Activated CD4-positive, alpha-beta memory T cell treated with anti-CD3 and anti-CD28 coated beads, Interleukin-2, amount 10 ng/mL, durations not matched to agents 7 days and 5 days (primary cell): ENCODE measurements around the gene DENND5B. TPM values are rescaled to one million over a fixed set of nuclear protein-coding genes. Genes with fewer than 3 reads are reported as not detected.
"Not testable (repeated sequence)": the region's sequence is repeated elsewhere in the genome, so short reads cannot be mapped to it uniquely, and the experiment has no call there.

Experiments used
- CTCF ChIA-PET: fragments of 350-600 bp; sonication (Branson Sonifier 250); formaldehyde crosslinking; loops from one replicate; lab custom pipeline; 2021; ENCODE audit warnings: antibody characterized with exemption, inconsistent platforms; lab: Charles Lee
- POLR2A ChIA-PET: fragments of 350-600 bp; sonication (Branson Sonifier 250); formaldehyde crosslinking; loops from one replicate; lab custom pipeline; 2021; ENCODE audit warnings: antibody characterized with exemption; lab: Charles Lee
- DNase-seq: peaks from one replicate; pipeline ENCODE4 v3.0.0-alpha.2; 2020
- H3K27ac Mint-ChIP-seq: one replicate; pipeline ENCODE4 v1.8.0; 2021; ENCODE audit warnings: mild to moderate bottlenecking, mixed read lengths
- H3K27me3 Mint-ChIP-seq: one replicate; pipeline ENCODE4 v1.8.0; 2021; ENCODE audit warnings: mixed read lengths
- H3K36me3 Mint-ChIP-seq: one replicate; pipeline ENCODE4 v1.8.0; 2021; ENCODE audit warnings: low read depth, mixed read lengths
- H3K4me1 Mint-ChIP-seq: one replicate; pipeline ENCODE4 v1.8.0; 2021; ENCODE audit warnings: mixed read lengths
- H3K4me3 Mint-ChIP-seq: one replicate; pipeline ENCODE4 v1.8.0; 2021; ENCODE audit warnings: mild to moderate bottlenecking, mixed read lengths
- H3K9me3 Mint-ChIP-seq: one replicate; pipeline ENCODE4 v1.8.0; 2021; ENCODE audit warnings: mixed read lengths
- total RNA-seq, 2 experiments: library from RNA; stranded (reverse); gene quantifications; one replicate each; pipeline ENCODE4 v1.2.3, GENCODE V29; 2021

The DENND5B gene
- total RNA-seq, 2 experiments from 2014 or later = 0.35 to 0.81 TPM

- Mint-ChIP-seq H3K36me3 (no peaks in the 10 kb centered on the region), H3K4me3 (no peak overlapping the region), H3K4me1 (no peaks in the 10 kb centered on the region), H3K27me3 (peaks cover 10% of the 10 kb centered on the region), H3K9me3 (no peaks in the 10 kb centered on the region), H3K27ac (no peak overlapping the region)
- no peak for DNase-seq
- CTCF ChIA-PET = no interaction called here
- POLR2A ChIA-PET = no interaction called here
Measured at GRCh38 chr12:31566547-31566946, 24.4 kb downstream of the DENND5B start.

- ChIA-PET POLR2A (interaction anchor here (0.6 kb wide), 1 partner anchor 740 kb away, joined by 3 read pairs; no protein-coding TSS in a partner anchor), CTCF (no interaction called here)
- Mint-ChIP-seq H3K27ac (no peak overlapping the region), H3K9me3 (no peaks in the 10 kb centered on the region), H3K4me3 (no peak overlapping the region), H3K4me1 (no peaks in the 10 kb centered on the region), H3K27me3 (peaks cover 25% of the 10 kb centered on the region), H3K36me3 (no peaks in the 10 kb centered on the region)
- DNase-seq = no peak
Measured at GRCh38 chr12:31562594-31563328, 28.2 kb downstream of the DENND5B start.

- Mint-ChIP-seq H3K27me3 (peaks cover 26% of the 10 kb centered on the region), H3K9me3 (no peaks in the 10 kb centered on the region), H3K27ac (no peak overlapping the region), H3K4me3 (no peak overlapping the region), H3K4me1 (no peaks in the 10 kb centered on the region), H3K36me3 (no peaks in the 10 kb centered on the region)
- CTCF ChIA-PET = no interaction called here
- DNase-seq = no peak
- POLR2A ChIA-PET = no interaction called here
Measured at GRCh38 chr12:31560516-31560915, 30.4 kb downstream of the DENND5B start.

GRCh38 chr12:31558521-31558920 is 32.4 kb downstream of the DENND5B start:
- H3K4me3 Mint-ChIP-seq = no peak overlapping the region
- peaks cover 28% of the 10 kb centered on the region for H3K27me3 Mint-ChIP-seq
- ChIA-PET CTCF (no interaction called here), POLR2A (no interaction called here)
- H3K27ac Mint-ChIP-seq = no peak overlapping the region
- no peaks in the 10 kb centered on the region for H3K36me3 Mint-ChIP-seq
- DNase-seq = no peak
- no peaks in the 10 kb centered on the region for H3K9me3 Mint-ChIP-seq
- H3K4me1 Mint-ChIP-seq = no peaks in the 10 kb centered on the region

GRCh38 chr12:31557707-31558106 is 33.2 kb downstream of the DENND5B start:
- H3K4me1 Mint-ChIP-seq = no peaks in the 10 kb centered on the region
- CTCF ChIA-PET = no interaction called here
- no peaks in the 10 kb centered on the region for H3K36me3 Mint-ChIP-seq
- no peaks in the 10 kb centered on the region for H3K9me3 Mint-ChIP-seq
- POLR2A ChIA-PET = no interaction called here
- DNase-seq = no peak
- peaks cover 29% of the 10 kb centered on the region for H3K27me3 Mint-ChIP-seq
- no peak overlapping the region for H3K27ac Mint-ChIP-seq
- H3K4me3 Mint-ChIP-seq = no peak overlapping the region

- H3K4me1 Mint-ChIP-seq, H3K4me3 Mint-ChIP-seq, CTCF ChIA-PET, POLR2A ChIA-PET, H3K9me3 Mint-ChIP-seq, H3K27ac Mint-ChIP-seq, H3K36me3 Mint-ChIP-seq, DNase-seq: not testable (repeated sequence)
- peaks cover 23% of the 10 kb centered on the region for H3K27me3 Mint-ChIP-seq
Measured at GRCh38 chr12:31555466-31555865, 35.5 kb downstream of the DENND5B start.

GRCh38 chr12:31550590-31550989 is 40.3 kb downstream of the DENND5B start:
- H3K9me3 Mint-ChIP-seq, CTCF ChIA-PET, H3K27ac Mint-ChIP-seq, H3K4me1 Mint-ChIP-seq, DNase-seq, H3K27me3 Mint-ChIP-seq, H3K36me3 Mint-ChIP-seq, H3K4me3 Mint-ChIP-seq, POLR2A ChIA-PET: not testable (repeated sequence)

GRCh38 chr12:31536672-31537071 is 54.3 kb downstream of the DENND5B start:
- Mint-ChIP-seq H3K4me3 (no peak overlapping the region), H3K36me3 (no peaks in the 10 kb centered on the region), H3K9me3 (no peaks in the 10 kb centered on the region), H3K4me1 (no peaks in the 10 kb centered on the region), H3K27me3 (peaks cover 33% of the 10 kb centered on the region), H3K27ac (no peak overlapping the region)
- CTCF ChIA-PET = no interaction called here
- DNase-seq = no peak
- POLR2A ChIA-PET = no interaction called here

GRCh38 chr12:31533470-31533869 is 57.5 kb downstream of the DENND5B start:
- Mint-ChIP-seq H3K4me3 (no peak overlapping the region), H3K9me3 (no peaks in the 10 kb centered on the region), H3K27me3 (peaks cover 22% of the 10 kb centered on the region), H3K4me1 (no peaks in the 10 kb centered on the region), H3K36me3 (no peaks in the 10 kb centered on the region), H3K27ac (no peak overlapping the region)
- ChIA-PET CTCF (no interaction called here), POLR2A (no interaction called here)
- DNase-seq = no peak

- no peaks in the 10 kb centered on the region for H3K4me1 Mint-ChIP-seq
- H3K36me3 Mint-ChIP-seq = no peaks in the 10 kb centered on the region
- H3K9me3 Mint-ChIP-seq = no peaks in the 10 kb centered on the region
- ChIA-PET CTCF (no interaction called here), POLR2A (no interaction called here)
- H3K4me3 Mint-ChIP-seq = no peak overlapping the region
- H3K27me3 Mint-ChIP-seq = peaks cover 21% of the 10 kb centered on the region
- no peak overlapping the region for H3K27ac Mint-ChIP-seq
- DNase-seq = no peak
Measured at GRCh38 chr12:31531893-31532292, 59.0 kb downstream of the DENND5B start.

GRCh38 chr12:31528095-31528494 is 62.8 kb downstream of the DENND5B start:
- ChIA-PET POLR2A (no interaction called here), CTCF (no interaction called here)
- H3K27ac Mint-ChIP-seq = no peak overlapping the region
- H3K4me3 Mint-ChIP-seq = no peak overlapping the region
- peaks cover 2% of the 10 kb centered on the region for H3K4me1 Mint-ChIP-seq
- H3K9me3 Mint-ChIP-seq = no peaks in the 10 kb centered on the region
- DNase-seq = no peak
- H3K36me3 Mint-ChIP-seq = no peaks in the 10 kb centered on the region
- H3K27me3 Mint-ChIP-seq = peaks cover 18% of the 10 kb centered on the region

- Mint-ChIP-seq H3K27ac (no peak overlapping the region), H3K9me3 (no peaks in the 10 kb centered on the region), H3K36me3 (no peaks in the 10 kb centered on the region), H3K4me1 (peaks cover 2% of the 10 kb centered on the region), H3K4me3 (no peak overlapping the region), H3K27me3 (peaks cover 13% of the 10 kb centered on the region)
- DNase-seq = no peak
- CTCF ChIA-PET = no interaction called here
- POLR2A ChIA-PET = no interaction called here
Measured at GRCh38 chr12:31527083-31527482, 63.9 kb downstream of the DENND5B start.

- Mint-ChIP-seq H3K27me3 (peaks cover 14% of the 10 kb centered on the region), H3K4me3 (no peak overlapping the region), H3K4me1 (peaks cover 2% of the 10 kb centered on the region), H3K27ac (no peak overlapping the region), H3K36me3 (no peaks in the 10 kb centered on the region), H3K9me3 (no peaks in the 10 kb centered on the region)
- ChIA-PET CTCF (no interaction called here), POLR2A (no interaction called here)
- no peak for DNase-seq
Measured at GRCh38 chr12:31526158-31526546, 64.8 kb downstream of the DENND5B start.

GRCh38 chr12:31525496-31526157 is 65.3 kb downstream of the DENND5B start:
- no peak overlapping the region for H3K4me3 Mint-ChIP-seq
- no peak for DNase-seq
- POLR2A ChIA-PET = no interaction called here
- peaks cover 14% of the 10 kb centered on the region for H3K27me3 Mint-ChIP-seq
- H3K9me3 Mint-ChIP-seq = no peaks in the 10 kb centered on the region
- no peak overlapping the region for H3K27ac Mint-ChIP-seq
- H3K36me3 Mint-ChIP-seq = no peaks in the 10 kb centered on the region
- peaks cover 2% of the 10 kb centered on the region for H3K4me1 Mint-ChIP-seq
- CTCF ChIA-PET = no interaction called here
